K562 (cell line): Measurements from ENCODE around the gene RASD1. TPM values are rescaled to one million over a fixed set of nuclear protein-coding genes. Genes with fewer than 3 reads are reported as not detected.

Experiments used
- ATAC-seq: fragments of 200-7000 bp; cut with Tn5 transposase; 3 replicates; pipeline ENCODE4 v1.9.1; 2020; ENCODE audit warnings: moderate library complexity
- BruUV-seq: library from RNA; stranded (reverse); fragments of 400-500 nt; replicated peaks from 2 replicates; lab custom pipeline; 2021; lab: Mats Ljungman, UMichigan
- CTCF ChIA-PET: fragments of 300-600 bp; formaldehyde crosslinking; extraction: SDS; loops from one replicate; lab custom pipeline; 2021; ENCODE audit warnings: low intra/inter-chr PET ratio; lab: Yijun Ruan, JAX
- POLR2A ChIA-PET: fragments of 300-600, 350-650 bp; sonication (Branson Sonifier 250); formaldehyde crosslinking; extraction: SDS; loops from one replicate; lab custom pipeline; 2021; ENCODE audit warnings: antibody characterized with exemption, inconsistent platforms; lab: Yijun Ruan, JAX
- DNase-seq, 4 experiments: peaks; one replicate each; pipeline versions ENCODE4 v3.0.0 to v3.0.0-alpha.2; 2011 to 2018; ENCODE audit warnings: low spot score in 3 of 4, mixed read lengths in 3 of 4; ENCODE audit errors: extremely low read depth in 1 of 4
- FAIRE-seq: peaks from 2 replicates; lab custom pipeline; 2011; peaks lifted over from hg19 to GRCh38; lab: Jason Lieb, UNC
- H2AFZ ChIP-seq: 2 replicates; pipeline ENCODE4 v1.6.0; 2011; ENCODE audit warnings: low read depth, low read length, control low read depth, inconsistent platforms
- H3K27ac ChIP-seq: fragments of 200-600 bp; 3 replicates; pipeline ENCODE4 v1.8.0; 2011; ENCODE audit warnings: low read depth, mild to moderate bottlenecking, control low read depth, inconsistent platforms, low read length, moderate library complexity, mixed read lengths; ENCODE audit errors: extremely low read depth
- H3K27me3 ChIP-seq, 2 experiments: fragments of 300-600 bp in 1 of 2; 2 replicates in 1 of 2; 3 replicates in 1 of 2; pipeline versions ENCODE4 v1.6.0 to v1.8.0; 2011; ENCODE audit warnings: inconsistent platforms in 2 of 2, low read length in 2 of 2, mild to moderate bottlenecking in 1 of 2, mixed read lengths in 1 of 2, moderate library complexity in 1 of 2; ENCODE audit not compliant: control insufficient read depth in 2 of 2, insufficient read depth in 2 of 2
- H3K36me3 ChIP-seq: fragments of 300-600 bp; 3 replicates; pipeline ENCODE4 v1.8.0; 2011; ENCODE audit warnings: mild to moderate bottlenecking, low read length, inconsistent platforms; ENCODE audit not compliant: control insufficient read depth, insufficient read depth
- H3K4me1 ChIP-seq, 2 experiments: fragments of 200-600 bp in 1 of 2; replicated peaks in 1 of 2; 2 replicates in 1 of 2; 3 replicates in 1 of 2; pipeline versions ENCODE4 v1.5.1 to v1.8.0; 2011; ENCODE audit warnings: inconsistent platforms in 2 of 2, low read length in 2 of 2, mild to moderate bottlenecking in 1 of 2, mixed read lengths in 1 of 2, moderate library complexity in 1 of 2; ENCODE audit not compliant: control insufficient read depth in 2 of 2, insufficient read depth in 2 of 2
- H3K4me2 ChIP-seq: 2 replicates; pipeline ENCODE4 v1.6.1; 2011; ENCODE audit warnings: low read length, control low read depth, inconsistent platforms, mixed read lengths; ENCODE audit not compliant: insufficient read depth
- H3K4me3 ChIP-seq: fragments of 200-600 bp; sonication (generic), shearing (Covaris generic); 2 replicates; pipeline ENCODE4 v1.5.1; 2016; ENCODE audit warnings: control low read depth, inconsistent platforms
- H3K79me2 ChIP-seq: fragments of 200-600 bp; 3 replicates; pipeline ENCODE4 v1.8.0; 2011; ENCODE audit warnings: low read length, inconsistent platforms; ENCODE audit not compliant: control insufficient read depth, insufficient read depth
- H3K9ac ChIP-seq, 2 experiments: 2 replicates each; pipeline versions ENCODE4 v1.6.0 to v1.6.1; 2011; ENCODE audit warnings: low read depth in 2 of 2, low read length in 2 of 2, control low read depth in 1 of 2, inconsistent platforms in 1 of 2, mild to moderate bottlenecking in 1 of 2, mixed read lengths in 1 of 2; ENCODE audit not compliant: insufficient read depth in 1 of 2
- H3K9me1 ChIP-seq: one replicate; pipeline ENCODE4 v1.6.0; 2011; ENCODE audit warnings: inconsistent platforms, mild to moderate bottlenecking, low read length, moderate library complexity; ENCODE audit not compliant: control insufficient read depth, insufficient read depth
- H3K9me3 ChIP-seq: replicated peaks from 2 replicates; pipeline ENCODE4 v1.5.1; 2011; ENCODE audit warnings: low read depth, low read length, inconsistent platforms; ENCODE audit not compliant: control insufficient read depth, insufficient read depth
- H4K20me1 ChIP-seq: replicated peaks from 2 replicates; pipeline ENCODE4 v1.6.1; 2011; ENCODE audit warnings: low read length, inconsistent platforms, mixed read lengths; ENCODE audit not compliant: control insufficient read depth, insufficient read depth
- CBX8 ChIP-seq: fragments of 200-600 bp; sonication (generic); IDR thresholded peaks from 2 replicates; pipeline ENCODE4 v1.6.1; 2012; ENCODE audit warnings: borderline replicate concordance, mixed run types, low read depth, mild to moderate bottlenecking, moderate library complexity, mixed read lengths, low read length, control low read depth, inconsistent platforms; ENCODE audit not compliant: poor library complexity, severe bottlenecking; ENCODE audit errors: extremely low read depth
- WGBS: fragments of 100-300 bp; shearing (Covaris generic); methylation state at CpG from one replicate; pipeline ENCODE4 v1.1.6; 2016; ENCODE audit warnings: low coverage, mixed read lengths; ENCODE audit not compliant: insufficient coverage; ENCODE audit errors: missing lambda C conversion rate; 5-methylcytosine and 5-hydroxymethylcytosine counted together
- in situ Hi-C: fragments of 300-500 bp; cut with MboI; formaldehyde crosslinking; loops from 4 replicates; pipeline ENCODE4 v1.15.0; 2018; ENCODE audit warnings: inconsistent platforms, mixed read lengths
- intact Hi-C: fragments of 100-400 bp; cut with micrococcal nuclease; formaldehyde crosslinking; loops from 2 replicates; pipeline ENCODE4 v1.14.2; 2022
- polyA plus RNA-seq, 8 experiments: library from polyadenylated mRNA; depleted of rRNA in 4 of 8; stranded (reverse) in 5 of 8; unstranded in 3 of 8; fragments of >200 nt; fragmentation: Nextera tagmentation in 2 of 8; fragmentation: Illumina TruSeq in 1 of 8; extraction: Ambion mirVana in 2 of 8; extraction: Trizol in 1 of 8; gene quantifications; 2 replicates each; pipeline versions ENCODE4 v1.2.1 to v1.2.3, GENCODE V29; 2011 to 2014; ENCODE audit warnings: inconsistent platforms in 1 of 8, missing spikeins in 1 of 8
- total RNA-seq, 7 experiments: library from RNA; depleted of rRNA in 6 of 7; stranded (reverse); fragments of >200 nt in 6 of 7; fragmentation: Illumina TruSeq in 2 of 7; extraction: Trizol in 2 of 7; gene quantifications; 2 replicates each; pipeline versions ENCODE4 v1.2.1 to v1.2.3, GENCODE V29; 2011 to 2021; ENCODE audit warnings: low replicate concordance in 1 of 7
- TF ChIP-seq, protein P1 (sequence below): fragments of 450-650 bp; IDR thresholded peaks from 2 replicates; pipeline ENCODE4 v1.6.1; 2017; ENCODE audit warnings: antibody characterized with exemption, mild to moderate bottlenecking

Gene RASD1
- total and polyA plus RNA-seq, 9 of the 15 experiments (the other 6 are each of a cell fraction or from before 2014, with no cell fraction given) = 0.11 TPM; not detected in 8

DNA sequence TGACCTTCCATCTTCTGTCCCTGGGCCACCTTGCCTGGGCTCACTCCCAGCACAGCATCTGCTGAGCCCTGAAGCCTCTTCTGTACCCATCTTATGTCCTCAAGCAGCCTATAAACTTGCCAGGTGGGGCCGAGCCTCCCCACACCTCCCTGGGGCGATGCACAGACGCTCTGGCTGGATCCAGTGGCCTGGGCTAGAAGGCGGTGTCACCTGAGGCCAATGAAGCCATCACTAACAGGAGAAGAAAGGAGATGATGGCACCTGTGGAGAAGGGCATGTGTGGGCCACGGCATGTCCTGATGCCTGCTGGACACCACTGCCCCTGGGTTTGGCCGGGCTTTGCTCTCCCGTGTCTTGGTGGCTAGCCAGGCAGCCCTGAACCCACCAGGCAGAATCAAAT lies 49.8 kb upstream of the RASD1 start:
- Histone ChIP-seq H2AFZ (no peak overlapping the region), H3K4me1 (peaks cover 0 to 5% of the 10 kb centered on the region in 2 experiments; a peak in 2 of 5 replicates), H3K9ac (no peak overlapping the region), H4K20me1 (no peaks in the 10 kb centered on the region), H3K79me2 (no peaks in the 10 kb centered on the region), H3K9me1 (no peaks in the 10 kb centered on the region), H3K27me3 (no peaks in the 10 kb centered on the region), H3K4me2 (no peak overlapping the region), H3K36me3 (no peaks in the 10 kb centered on the region), H3K27ac (no peak overlapping the region), H3K4me3 (no peak overlapping the region), H3K9me3 (no peaks in the 10 kb centered on the region)
- FAIRE-seq (no peak), ATAC-seq (no peak), DNase-seq (no peak)
- intact Hi-C loops (no loop called here), in situ Hi-C loops (no loop called here)
- 75% methylated on average over 6 of the region's 7 CpGs for WGBS
- no TSS peak for BruUV-seq
- no peak for TF ChIP-seq CBX8
- TF ChIP-seq, protein P1, sequence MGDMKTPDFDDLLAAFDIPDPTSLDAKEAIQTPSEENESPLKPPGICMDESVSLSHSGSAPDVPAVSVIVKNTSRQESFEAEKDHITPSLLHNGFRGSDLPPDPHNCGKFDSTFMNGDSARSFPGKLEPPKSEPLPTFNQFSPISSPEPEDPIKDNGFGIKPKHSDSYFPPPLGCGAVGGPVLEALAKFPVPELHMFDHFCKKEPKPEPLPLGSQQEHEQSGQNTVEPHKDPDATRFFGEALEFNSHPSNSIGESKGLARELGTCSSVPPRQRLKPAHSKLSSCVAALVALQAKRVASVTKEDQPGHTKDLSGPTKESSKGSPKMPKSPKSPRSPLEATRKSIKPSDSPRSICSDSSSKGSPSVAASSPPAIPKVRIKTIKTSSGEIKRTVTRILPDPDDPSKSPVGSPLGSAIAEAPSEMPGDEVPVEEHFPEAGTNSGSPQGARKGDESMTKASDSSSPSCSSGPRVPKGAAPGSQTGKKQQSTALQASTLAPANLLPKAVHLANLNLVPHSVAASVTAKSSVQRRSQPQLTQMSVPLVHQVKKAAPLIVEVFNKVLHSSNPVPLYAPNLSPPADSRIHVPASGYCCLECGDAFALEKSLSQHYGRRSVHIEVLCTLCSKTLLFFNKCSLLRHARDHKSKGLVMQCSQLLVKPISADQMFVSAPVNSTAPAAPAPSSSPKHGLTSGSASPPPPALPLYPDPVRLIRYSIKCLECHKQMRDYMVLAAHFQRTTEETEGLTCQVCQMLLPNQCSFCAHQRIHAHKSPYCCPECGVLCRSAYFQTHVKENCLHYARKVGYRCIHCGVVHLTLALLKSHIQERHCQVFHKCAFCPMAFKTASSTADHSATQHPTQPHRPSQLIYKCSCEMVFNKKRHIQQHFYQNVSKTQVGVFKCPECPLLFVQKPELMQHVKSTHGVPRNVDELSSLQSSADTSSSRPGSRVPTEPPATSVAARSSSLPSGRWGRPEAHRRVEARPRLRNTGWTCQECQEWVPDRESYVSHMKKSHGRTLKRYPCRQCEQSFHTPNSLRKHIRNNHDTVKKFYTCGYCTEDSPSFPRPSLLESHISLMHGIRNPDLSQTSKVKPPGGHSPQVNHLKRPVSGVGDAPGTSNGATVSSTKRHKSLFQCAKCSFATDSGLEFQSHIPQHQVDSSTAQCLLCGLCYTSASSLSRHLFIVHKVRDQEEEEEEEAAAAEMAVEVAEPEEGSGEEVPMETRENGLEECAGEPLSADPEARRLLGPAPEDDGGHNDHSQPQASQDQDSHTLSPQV = no peak
- ChIA-PET CTCF (no interaction called here), POLR2A (no interaction called here)
